GM21619 (cell line): ENCODE results near the gene ECE1.
"Not testable (repeated sequence)": the region's sequence is repeated elsewhere in the genome, so short reads cannot be mapped to it uniquely, and the experiment has no call there.

Experiments used
- ATAC-seq: cut with Tn5 transposase; IDR thresholded peaks from one replicate; pipeline ENCODE4 v1.9.1; 2021; ENCODE audit not compliant: unreplicated experiment

The ECE1 gene

DNA sequence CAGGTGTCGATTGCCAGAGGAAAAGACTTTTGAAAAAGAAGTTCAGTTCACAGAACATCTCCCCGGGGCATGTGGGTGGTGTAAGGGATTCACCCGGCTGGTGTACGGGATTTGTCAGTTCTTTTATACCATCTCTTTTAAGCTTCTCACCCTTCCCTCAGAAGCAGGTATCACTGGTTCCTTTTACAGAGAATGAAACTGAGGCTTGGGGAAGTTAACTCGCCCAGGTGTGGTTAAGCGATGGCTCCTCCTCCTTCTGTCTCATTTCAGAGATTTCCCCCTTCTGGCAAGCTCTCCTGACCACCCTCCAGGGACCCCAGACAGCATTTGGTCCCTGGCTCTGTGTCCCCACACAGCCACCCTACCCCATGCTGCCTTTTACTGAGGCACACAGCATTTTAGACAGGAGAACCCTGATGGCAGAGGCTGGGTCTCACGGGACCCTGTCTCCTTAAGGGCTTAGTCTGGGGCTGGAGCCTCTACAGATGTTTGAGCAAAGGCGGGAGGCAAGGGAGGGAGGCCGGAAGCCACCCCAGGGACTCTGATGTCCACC lies 2.8 kb upstream of the ECE1 start:
- ATAC-seq, result peak; percentile 34

DNA sequence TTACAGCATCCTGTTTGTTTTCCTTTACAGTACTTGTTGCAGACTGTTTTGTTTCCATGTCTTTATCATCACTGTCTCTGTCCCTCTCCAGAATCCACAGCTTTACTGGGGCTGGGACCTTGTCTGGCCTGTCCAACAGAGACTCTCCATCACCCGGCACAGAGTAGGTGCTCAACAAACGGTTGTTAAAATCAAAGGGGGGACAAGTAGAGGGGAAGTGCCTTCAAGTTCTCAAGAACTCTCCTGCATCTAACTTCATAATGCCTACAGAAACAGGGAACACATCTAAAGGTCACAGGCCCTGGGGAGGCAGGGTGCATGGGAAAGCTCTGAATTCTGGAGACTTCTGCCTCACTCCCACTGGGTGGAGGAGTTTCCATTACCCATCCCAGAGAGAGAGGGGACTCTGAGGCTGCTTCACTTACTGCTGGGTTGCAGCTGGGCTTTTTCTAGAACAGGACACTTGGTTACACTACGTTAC lies 2.3 kb upstream of the ECE1 start:
- no peak for ATAC-seq

DNA sequence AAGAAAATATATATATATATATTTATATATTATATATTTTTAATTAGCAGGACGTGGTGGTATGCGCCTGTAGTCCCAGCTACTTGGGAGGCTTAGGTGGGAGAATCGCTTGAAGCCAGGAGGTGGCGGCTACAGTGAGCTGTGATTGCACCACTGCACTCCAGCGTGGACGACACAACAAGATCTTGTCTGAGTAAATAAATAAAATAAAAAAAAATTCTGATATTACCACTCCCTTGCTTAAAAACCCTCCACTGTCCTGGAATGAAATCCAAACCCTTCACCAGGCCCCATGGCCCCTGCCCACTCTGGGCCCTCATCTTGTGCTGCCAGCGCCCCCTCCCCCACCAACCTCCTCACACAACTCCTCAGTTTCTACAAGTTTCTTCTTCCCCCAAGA lies 1.7 kb upstream of the ECE1 start:
- no peak for ATAC-seq

DNA sequence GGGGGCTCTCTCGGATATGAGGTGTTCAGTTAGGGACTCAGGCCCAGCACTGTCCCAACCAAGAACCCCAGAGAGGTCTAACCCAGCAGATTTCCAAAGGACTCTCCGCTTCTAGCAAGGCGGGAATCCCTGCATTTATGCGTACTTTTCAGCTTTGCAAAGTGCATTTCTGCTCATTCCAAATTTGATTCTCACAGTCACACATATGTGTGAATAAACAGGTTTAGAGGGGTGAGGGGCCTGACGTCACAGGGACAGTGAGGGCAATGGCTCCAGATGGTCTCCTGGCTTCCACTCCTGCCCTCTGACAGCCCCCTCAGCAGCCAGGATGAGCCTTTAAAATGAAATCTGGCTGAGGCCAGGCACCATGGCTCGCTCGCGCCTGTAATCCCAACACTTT lies 921 bp upstream of the ECE1 start:
- ATAC-seq, result no peak

DNA sequence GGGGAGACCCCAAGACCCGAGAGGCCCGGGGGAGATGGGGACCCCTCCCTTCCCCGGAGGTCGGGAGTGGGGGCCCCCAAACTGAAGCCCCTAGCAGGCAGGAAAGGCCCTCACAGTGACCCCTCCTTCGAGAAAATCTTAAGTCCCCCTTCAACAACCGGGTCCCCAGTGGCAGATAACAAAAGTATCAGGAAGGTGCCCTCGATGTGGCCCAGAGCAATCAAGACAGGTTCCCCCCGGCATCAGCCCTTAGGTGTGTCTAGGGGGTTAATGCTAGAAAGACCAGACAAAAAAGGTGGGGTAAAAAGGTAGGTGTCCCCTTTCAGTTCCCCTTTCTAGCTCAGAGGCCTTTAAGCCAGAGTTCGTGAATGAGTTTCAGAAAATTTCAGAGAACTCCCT lies 282 bp upstream of the ECE1 start:
- ATAC-seq, result no peak

DNA sequence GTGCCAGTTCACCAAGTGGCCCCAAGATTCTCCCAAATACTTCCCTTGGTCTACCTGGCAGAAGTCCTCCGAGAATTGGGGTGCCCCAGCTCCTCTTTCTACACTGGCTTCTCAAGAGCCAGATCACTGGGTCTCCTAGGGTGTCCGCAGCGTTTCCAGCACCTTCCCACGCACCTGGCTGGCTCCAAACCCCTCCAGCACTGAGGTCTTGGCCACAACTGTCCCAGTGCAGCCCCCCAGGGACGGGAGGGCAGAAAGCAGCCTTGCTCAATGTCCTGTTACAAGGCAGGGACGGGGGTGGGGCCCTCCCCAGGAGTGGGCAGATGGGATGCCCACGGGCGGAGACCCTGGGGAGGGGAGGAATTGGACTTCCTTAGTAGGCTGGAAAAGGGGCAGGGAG lies 1.1 kb downstream of the ECE1 start:
- ATAC-seq, result no peak

DNA sequence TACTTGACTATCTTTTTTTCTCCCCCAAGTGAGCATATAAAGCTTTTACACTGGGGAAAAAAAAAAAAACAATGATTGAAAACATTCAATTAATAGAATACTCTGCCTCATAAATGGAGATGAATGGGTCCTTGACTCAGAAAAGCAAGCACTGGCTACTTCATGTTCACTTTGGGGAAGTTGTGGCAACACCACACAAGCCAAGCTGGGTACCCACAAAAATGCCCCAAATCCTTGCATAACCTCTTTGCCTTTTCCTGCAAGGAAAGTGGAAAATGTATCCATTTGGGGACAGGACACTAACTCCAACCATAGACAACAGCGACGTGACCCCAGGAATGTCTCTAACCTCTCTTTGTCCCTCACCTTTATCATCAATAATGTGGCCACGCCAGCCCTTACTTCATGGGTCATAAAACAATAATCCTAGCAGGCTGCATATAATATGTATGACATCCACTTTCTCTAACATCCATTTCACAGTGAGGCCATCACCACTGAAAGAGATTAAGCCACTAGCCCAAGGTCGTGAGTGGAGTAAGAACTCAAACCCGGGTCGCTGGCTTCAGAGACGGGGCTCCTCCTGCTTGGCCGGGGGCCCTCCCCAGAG lies 2.3 kb downstream of the ECE1 start:
- no peak for ATAC-seq

DNA sequence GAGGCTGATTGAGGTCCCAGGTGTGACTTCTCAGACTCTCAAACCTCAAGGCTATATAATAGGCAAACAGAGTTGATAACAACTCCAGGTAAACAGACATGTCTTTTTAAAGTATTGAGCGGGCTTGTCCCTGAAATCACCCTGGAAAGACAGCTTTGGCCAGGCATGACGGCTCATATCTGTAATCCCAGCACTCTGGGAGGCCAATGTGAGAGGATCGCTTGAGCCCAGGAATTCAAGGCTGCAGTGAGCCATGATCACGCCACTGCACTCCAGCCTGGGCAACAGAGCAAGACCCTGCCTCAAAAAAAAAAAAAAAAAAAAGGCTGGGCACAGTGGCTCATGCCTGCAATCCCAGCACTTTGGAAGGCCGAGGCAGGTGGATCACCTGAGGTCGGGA lies 4.9 kb downstream of the ECE1 start:
- not testable (repeated sequence) for ATAC-seq

DNA sequence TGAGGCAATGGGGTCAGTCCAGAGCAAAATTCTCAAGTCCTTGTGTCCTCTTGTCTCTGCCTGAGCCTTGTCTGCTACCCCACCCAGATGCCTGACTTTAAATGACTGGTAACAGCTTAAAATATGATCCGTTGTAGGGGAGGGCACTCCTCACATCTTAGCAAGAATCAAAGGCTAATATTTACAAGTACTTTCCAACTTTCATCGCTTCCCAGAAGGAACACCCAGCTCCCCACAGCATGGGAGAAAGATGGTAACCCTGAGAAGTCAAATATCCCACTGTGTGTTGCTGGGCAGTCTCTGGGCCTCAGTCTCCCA lies 5.2 kb downstream of the ECE1 start:
- no peak for ATAC-seq

DNA sequence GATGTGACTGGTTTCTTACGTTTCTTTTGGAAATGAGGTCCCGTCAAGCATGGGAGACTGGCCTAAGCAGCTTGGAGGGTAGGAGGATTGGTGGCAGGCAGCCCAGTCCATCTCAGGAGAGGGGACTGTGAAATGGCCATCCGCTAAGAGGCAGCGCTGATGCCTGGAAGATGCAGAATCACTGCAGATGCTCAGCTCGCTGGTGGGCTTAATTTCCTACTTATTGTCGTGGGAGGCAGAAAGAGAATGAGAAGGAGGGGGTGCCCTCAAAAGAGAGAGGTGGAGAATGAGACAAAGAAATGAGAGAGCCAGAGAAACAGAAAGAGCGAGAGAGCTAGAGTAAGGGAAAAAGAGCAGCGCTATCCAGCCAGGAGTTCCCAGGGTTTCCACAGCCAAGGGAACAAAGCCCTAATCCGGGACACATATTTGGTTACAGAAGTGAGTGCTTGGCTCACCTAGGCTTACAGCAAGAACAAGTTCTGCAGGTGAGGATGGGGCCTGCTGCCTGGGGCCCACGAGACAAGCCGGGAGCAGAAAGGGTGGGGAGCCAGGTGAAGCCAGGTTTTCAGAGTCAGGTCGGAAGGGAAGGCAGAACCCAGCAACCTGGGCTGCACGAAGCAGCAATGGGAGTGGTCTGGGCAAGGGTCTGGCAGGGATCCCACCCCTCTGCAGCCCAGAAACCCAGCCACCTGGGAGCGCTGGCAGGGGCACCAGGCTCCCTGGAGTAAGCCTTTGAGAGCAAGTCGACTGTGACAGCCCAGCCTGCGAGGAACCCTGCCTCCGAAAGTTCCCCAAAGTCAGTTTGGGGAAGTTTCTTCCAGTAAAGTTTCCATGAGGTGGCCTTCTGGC lies 5.8 kb downstream of the ECE1 start:
- no peak for ATAC-seq

DNA sequence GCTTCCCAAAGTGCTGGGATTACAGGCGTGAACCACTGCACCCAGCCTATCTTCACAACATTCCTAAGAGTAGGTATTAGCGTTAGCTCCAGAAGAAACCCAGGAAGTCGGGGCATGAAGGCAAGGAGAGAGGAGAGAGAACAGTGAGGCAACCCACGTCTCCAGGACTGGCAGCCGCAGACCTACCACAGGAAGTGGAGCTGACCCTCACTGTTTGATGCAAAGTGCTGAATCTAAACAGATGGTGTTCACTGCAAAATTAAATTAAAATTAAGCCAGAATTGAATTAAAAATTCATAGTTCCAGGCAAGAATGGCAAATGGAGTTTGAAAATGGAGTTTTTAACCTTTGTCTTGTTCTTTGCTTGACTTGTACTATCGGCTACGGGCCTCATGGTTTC lies 6.7 kb downstream of the ECE1 start:
- no peak for ATAC-seq

DNA sequence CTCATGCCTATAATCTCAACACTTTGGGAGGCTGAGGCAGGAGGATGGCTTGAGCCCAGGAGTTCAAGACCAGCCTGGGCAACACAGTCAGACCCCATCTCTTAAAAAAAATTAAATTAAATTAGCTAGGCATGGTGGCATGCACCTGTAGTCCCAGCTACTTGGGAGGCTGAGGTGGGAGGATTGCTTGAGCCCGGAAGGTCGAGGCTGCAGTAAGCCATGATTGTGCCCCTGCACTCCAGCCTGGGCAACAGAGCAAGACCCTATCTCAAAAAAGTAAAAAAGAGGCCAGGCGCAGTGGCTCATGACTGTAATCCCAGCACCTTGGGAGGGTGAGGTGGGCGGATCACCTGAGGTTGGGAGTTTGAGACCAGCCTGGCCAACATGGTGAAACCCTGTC lies 8.2 kb downstream of the ECE1 start:
- ATAC-seq, result not testable (repeated sequence)

DNA sequence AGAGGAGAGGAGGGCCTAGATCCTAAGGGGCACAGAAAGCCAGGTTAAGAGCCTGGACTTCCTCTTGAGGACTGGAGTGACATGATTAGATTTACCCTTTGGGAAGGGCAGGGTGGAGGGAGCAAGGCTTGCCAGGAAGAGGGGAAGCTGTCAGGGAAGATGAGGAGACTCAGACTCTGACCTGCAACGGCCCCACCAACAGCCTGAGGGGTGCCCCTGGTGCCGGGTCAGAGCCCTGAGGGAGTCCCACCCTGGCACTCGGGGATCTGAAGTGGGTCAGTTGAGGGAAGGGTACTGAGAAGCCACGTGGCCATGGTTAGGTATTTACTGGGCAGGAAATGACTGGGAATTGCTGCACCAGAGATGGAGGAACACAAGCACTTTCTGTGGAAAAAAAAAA lies 9.8 kb downstream of the ECE1 start:
- no peak for ATAC-seq

DNA sequence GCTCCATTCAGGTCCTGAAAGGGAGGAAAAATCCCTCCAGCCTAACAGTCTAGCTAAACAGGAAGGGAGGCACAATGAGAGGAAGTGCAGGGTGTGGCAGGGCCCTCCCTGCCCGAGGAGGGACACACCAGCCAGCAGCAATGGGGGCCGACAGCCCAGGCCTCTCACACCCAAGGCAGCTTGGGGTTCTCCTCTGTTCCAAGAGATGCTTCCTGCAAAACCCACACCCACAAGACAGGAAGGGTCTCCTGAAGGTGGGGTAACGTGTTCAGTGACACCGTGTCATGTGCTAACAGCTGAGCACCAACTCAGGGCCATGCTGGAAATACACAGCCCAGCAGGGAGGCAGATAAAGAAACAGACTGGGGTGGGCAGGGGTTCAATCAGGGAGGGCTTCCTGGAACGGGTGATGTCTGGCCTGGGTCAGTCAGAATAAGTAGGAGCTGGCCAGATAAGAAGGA lies 10.2 kb downstream of the ECE1 start:
- ATAC-seq, result no peak

DNA sequence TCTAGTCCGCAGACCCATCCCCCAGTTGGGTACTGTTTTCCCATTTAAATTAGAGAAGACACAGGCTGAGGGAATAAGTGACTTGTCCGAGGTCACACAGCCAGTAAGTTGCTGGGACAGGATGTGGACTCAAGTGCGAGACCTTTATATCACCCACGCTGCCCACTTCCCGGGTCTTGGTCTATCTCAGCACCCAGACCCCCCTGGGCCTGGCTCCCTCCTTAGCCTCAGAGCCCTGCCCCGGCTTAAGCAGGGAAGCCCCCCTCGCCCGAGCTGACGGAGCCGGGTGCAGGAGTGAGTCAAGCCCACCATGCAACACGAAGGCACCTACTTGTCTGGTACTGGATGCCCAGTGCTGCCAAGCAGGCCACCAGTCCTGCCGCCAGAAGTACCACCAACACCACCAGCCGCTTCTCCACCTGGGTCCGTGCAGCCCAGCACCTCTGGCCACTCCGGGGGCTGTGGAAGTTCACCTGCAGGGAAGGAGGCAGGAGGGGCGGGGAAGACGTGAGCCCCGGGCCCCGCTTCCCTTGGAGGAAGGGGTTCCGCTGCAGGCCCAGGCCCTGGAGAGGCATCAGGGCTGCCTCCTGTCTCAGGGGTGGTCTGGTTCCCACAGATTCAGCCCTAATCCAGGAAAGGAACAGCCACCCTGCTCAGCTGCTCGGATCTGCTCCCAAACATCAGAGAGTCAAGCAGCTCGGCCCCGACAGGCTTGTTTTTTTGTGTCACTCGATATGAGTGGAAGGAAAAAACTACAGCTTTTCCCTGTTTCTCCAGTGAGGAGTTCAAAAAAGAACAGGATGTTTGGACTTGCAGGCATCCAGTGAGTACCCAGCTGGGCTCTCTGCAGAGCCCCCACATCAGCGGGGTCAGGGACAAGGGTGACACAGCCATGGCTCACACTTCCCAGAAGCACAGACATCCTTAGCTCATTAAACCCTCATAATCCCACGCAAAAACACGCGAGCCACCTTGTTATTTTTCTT lies 11.1 kb downstream of the ECE1 start:
- ATAC-seq, result no peak

DNA sequence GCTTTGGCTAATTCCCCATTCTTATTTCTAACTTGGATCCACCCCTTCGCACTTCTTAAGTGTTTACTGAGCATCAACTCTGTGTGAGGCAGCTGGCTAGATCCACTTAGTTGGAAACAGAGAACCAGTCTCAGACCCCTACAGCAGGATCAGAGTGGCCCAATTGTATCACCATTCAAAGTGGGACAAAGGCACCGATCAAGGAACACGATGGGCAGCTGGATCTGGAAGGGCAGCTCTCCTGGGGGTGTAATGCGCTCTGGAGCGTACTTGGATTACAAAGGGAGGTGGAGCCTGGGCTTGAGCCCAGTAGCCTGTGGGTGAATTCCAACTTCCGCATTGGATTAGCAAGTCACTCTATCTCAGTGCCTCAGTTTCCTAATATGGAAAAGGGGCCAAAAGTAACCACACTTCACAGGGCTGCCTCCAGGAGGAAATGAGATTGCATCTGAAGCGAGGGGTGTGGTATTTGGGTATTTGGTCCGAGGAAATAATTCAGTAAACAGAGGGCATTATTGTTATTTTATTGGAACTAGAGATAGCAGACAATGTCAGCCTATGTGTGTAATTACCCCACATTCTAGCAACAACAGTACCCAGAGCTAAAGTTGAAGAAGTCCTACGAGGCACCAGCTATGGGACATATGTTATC lies 11.9 kb downstream of the ECE1 start:
- no peak for ATAC-seq

DNA sequence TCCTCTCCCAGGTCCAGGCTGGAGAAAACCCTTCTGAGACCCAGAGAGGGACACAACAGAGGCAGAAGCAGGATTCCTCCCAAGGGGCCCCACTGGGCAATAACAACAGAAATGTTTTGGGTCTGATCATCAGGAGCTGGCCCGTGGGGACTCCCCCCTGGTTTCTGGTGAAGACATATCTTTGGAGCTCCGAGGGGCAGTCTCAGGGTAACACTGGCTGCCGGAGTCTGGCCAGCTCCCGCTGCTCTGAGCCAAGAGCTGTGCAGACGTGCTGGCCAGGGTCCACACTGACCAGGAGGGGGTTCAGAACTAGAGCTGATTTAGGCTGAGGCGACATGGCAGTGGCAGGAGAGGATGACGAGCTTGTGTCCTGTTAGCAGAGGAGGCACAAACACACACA lies 13.1 kb downstream of the ECE1 start:
- no peak for ATAC-seq

DNA sequence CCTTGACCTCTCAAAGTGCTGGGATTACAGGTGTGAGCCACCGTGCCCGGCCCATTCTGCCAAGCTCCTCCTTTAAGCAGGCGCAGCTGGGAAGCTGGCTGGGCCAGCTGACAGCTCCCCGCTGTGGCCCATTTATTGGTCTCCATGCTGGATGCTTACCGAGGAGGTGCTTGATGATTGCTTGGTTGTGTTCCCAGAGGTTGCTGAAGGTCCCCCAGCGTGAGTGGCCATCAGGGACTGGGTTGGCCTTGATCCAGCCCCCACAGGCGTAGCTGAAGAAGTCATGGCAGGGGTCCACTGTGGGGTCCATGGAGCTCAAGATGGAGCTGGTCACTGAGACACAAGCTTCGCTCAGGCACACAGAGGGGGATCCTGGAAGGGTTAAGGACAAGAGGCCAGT lies 17.7 kb downstream of the ECE1 start:
- ATAC-seq, result no peak

DNA sequence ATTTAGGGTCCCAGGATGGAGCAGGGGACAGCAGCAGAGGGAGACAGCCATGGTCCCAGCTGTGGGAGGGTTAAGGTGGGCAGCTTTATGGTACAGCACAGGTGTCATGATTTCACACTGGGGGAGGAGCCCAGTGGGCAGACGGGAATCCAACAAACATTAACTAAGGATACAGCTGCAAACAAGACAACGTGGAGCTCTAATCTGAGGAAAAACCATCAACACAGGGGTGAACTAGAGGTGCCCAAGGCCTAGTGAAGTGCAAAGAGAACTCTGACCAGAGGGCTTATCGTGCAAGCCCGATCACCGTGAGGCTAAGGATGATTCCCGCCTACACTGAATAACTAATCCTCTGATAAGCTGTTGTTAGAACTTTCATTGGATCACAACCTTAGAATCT lies 18.7 kb downstream of the ECE1 start:
- ATAC-seq, result no peak

DNA sequence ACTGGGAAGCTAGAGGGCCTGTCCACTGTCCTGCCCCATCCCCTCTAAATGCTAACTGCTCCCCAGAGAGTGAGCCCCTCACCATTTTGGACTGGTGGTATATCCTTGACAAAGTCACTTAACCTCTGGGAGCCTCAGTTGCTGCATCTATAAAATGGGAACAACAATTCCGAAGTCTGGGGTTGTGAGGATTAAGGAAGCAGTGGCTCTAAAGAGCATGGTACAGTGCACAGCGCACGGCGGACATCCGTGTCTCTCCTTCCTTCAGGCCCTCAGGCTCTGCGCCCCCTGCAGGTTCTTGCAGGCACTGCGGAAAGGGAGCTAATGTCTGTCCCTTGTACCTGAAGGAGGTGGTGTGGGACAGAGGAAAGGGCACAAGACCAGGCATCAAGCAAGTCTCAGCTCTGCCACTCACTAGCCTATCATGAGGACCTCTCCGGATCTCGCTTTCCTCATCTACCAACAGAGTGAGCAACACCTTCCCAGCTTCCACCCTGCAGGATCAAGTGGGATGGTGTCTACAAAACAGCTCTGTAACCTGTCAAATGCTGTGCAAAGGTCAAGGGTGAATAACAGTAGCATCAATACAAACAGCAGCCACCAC lies 20.1 kb downstream of the ECE1 start:
- no peak for ATAC-seq
